ENCODE data around the gene CEP85. TPM values are rescaled to one million over a fixed set of nuclear protein-coding genes. Genes with fewer than 3 reads are reported as not detected.

Gene CEP85
- polyA plus RNA-seq, 3 donors = 8.2 to 32.5 (median 10.9) TPM

DNA sequence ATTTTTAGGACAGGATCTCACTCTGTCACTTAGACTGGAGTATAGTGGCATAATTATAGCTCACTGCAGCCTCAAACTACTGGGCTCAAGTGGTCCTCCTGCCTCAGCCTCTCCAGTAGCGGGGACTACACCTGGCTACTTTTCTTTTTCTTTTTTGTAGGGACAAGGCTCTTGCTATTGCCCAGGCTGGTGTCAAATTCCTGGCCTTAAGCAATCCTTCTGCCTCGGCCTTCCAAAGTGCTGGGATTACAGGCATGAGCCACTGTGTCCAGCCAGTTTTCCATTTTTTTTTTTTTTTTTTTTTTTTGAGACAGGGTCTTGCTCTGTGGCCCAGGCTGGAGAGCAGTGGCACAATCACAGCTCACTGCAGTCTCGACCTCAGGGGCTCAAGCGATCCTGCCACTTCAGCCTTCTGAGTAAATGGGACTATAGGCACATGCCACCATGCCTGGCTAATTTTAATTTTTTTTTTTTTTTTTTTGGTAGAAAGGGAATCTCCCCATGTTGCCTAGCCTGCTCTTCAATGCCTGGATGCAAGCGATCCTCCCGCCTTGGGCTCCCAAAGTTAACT is 20.6 kb upstream of the CEP85 start:
- no peak for TF ChIP-seq CTCF (IDR thresholded peaks at IDR 0.05)
- H3K9me3 Mint-ChIP-seq = no peaks in the 10 kb centered on the region
- no peaks in the 10 kb centered on the region for H4K20me1 ChIP-seq (ENCODE audit: insufficient read depth, low read length)
- H3K27ac ChIP-seq (ENCODE audit: low read depth in 1 of 2, low read length in 2 of 2) = no peak overlapping the region
- no peak overlapping the region for H2AFZ ChIP-seq (ENCODE audit: insufficient read depth, low read depth, low read length, poor library complexity, severe bottlenecking)
- no peaks in the 10 kb centered on the region for H3K4me1 ChIP-seq (ENCODE audit: control insufficient read depth in 1 of 2, insufficient read depth in 2 of 2, low read length in 2 of 2)
- no peaks in the 10 kb centered on the region for H3K4me1 Mint-ChIP-seq
- intact Hi-C loops (cut with micrococcal nuclease) = no loop called here
- H3K27me3 Mint-ChIP-seq (ENCODE audit: low read depth in 3 of 3) = peaks cover 3 to 6% (median 6%) of the 10 kb centered on the region in 3 donors
- no peaks in the 10 kb centered on the region for H3K36me3 ChIP-seq (replicated peaks in 1 of 2; ENCODE audit: control insufficient read depth in 1 of 2, insufficient read depth in 2 of 2, low read length in 2 of 2)
- H3K36me3 Mint-ChIP-seq = no peaks in the 10 kb centered on the region
- H3K27ac Mint-ChIP-seq = no peak overlapping the region
- DNase-seq = no peak
- H3K79me2 ChIP-seq (ENCODE audit: insufficient read depth, low read length) = no peaks in the 10 kb centered on the region
- no peak overlapping the region for H3K4me3 ChIP-seq (replicated peaks in 1 of 3; ENCODE audit: low read depth in 2 of 3, low read length in 3 of 3)
- 90% methylated on average over 2 of the region's 6 CpGs for WGBS (ENCODE audit: insufficient coverage)
- H3K9me3 ChIP-seq (replicated peaks in 1 of 2; ENCODE audit: control insufficient read depth in 1 of 2, insufficient read depth in 1 of 2, low read length in 2 of 2) = no peaks in the 10 kb centered on the region
- H3K4me2 ChIP-seq (replicated peaks; ENCODE audit: extremely low read depth, low read length, poor library complexity, severe bottlenecking) = no peak overlapping the region
- no peak overlapping the region for H3K9ac ChIP-seq (ENCODE audit: insufficient read depth, low read length, poor library complexity, severe bottlenecking)
- no peaks in the 10 kb centered on the region for H3K27me3 ChIP-seq (ENCODE audit: control insufficient read depth in 2 of 2, insufficient read depth in 2 of 2, low read length in 2 of 2)
- H3K4me3 Mint-ChIP-seq = no peak overlapping the region

DNA sequence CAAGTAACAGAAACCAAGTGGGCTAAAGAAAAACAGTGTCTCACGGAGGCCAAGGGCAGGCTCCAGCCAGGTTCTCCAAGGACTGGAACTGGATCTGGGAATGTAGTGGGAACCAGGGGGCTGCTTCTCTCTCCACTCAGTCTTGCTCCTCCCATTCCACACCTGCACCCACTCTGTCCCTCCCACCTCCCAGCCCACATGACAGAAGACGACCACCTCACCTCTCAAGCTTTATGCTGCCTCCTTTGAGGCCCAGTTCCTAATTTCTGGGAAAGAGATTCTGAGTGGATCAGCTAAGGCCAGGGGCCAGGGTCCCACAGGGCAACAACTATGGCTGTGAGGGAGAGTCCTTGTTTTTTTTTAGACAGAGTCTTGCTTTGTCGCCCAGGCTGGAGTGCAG is 18.8 kb upstream of the CEP85 start:
- no peak for DNase-seq
- no peak overlapping the region for H3K9ac ChIP-seq (ENCODE audit: insufficient read depth, low read length, poor library complexity, severe bottlenecking)
- H3K27me3 ChIP-seq (ENCODE audit: control insufficient read depth in 2 of 2, insufficient read depth in 2 of 2, low read length in 2 of 2) = no peaks in the 10 kb centered on the region
- WGBS (ENCODE audit: insufficient coverage) = no CpG with 5 or more reads among the region's 3 CpGs
- no peaks in the 10 kb centered on the region for H3K9me3 Mint-ChIP-seq
- H3K27ac Mint-ChIP-seq = no peak overlapping the region
- H3K36me3 Mint-ChIP-seq = no peaks in the 10 kb centered on the region
- H3K4me3 Mint-ChIP-seq = no peak overlapping the region
- no peak overlapping the region for H3K4me3 ChIP-seq (replicated peaks in 1 of 3; ENCODE audit: low read depth in 2 of 3, low read length in 3 of 3)
- H3K27me3 Mint-ChIP-seq (ENCODE audit: low read depth in 3 of 3) = peaks cover 5 to 13% (median 6%) of the 10 kb centered on the region in 3 donors
- no peak for TF ChIP-seq CTCF (IDR thresholded peaks at IDR 0.05)
- no peaks in the 10 kb centered on the region for H3K36me3 ChIP-seq (replicated peaks in 1 of 2; ENCODE audit: control insufficient read depth in 1 of 2, insufficient read depth in 2 of 2, low read length in 2 of 2)
- no peaks in the 10 kb centered on the region for H3K9me3 ChIP-seq (replicated peaks in 1 of 2; ENCODE audit: control insufficient read depth in 1 of 2, insufficient read depth in 1 of 2, low read length in 2 of 2)
- H3K4me1 ChIP-seq (ENCODE audit: control insufficient read depth in 1 of 2, insufficient read depth in 2 of 2, low read length in 2 of 2) = no peaks in the 10 kb centered on the region
- no peak overlapping the region for H2AFZ ChIP-seq (ENCODE audit: insufficient read depth, low read depth, low read length, poor library complexity, severe bottlenecking)
- intact Hi-C loops (cut with micrococcal nuclease) = no loop called here
- no peaks in the 10 kb centered on the region for H3K79me2 ChIP-seq (ENCODE audit: insufficient read depth, low read length)
- no peaks in the 10 kb centered on the region for H4K20me1 ChIP-seq (ENCODE audit: insufficient read depth, low read length)
- H3K27ac ChIP-seq (ENCODE audit: low read depth in 1 of 2, low read length in 2 of 2) = no peak overlapping the region
- no peak overlapping the region for H3K4me2 ChIP-seq (replicated peaks; ENCODE audit: extremely low read depth, low read length, poor library complexity, severe bottlenecking)
- H3K4me1 Mint-ChIP-seq = peaks cover 2% of the 10 kb centered on the region

Data from CD14-positive monocyte (primary cell).